ENCODE measurements around the gene ITGAL. TPM values are rescaled to one million over a fixed set of nuclear protein-coding genes. Genes with fewer than 3 reads are reported as not detected.

ITGAL gene
- total RNA-seq, 4 donors from 2014 or later = 1.8 to 33.7 (median 6.7) TPM

- in situ Hi-C loops (cut with MboI; ENCODE audit: low pct_ligation_motif_present in 1 of 4, low pct_unique_long_range_greater_than_20kb in 1 of 4, low sequenced_read_pairs in 3 of 4) = no loop called here
- DNase-seq = no peak
- H3K27me3 ChIP-seq = no peaks in the 10 kb centered on the region
- peaks cover 0 to 2% (median under 1%) of the 10 kb centered on the region in 4 donors for H3K4me1 ChIP-seq
- H3K4me3 ChIP-seq = no peak overlapping the region
- intact Hi-C loops (cut with DNase I; ENCODE audit: low total_unique reads) = no loop called here
- WGBS, 2 donors (ENCODE audit: low coverage in 1 of 2) = 91 to 97% methylated on average over 6 to 7 of the region's 7 CpGs
- no peak for TF ChIP-seq POLR2A (IDR thresholded peaks at IDR 0.05)
- no peaks in the 10 kb centered on the region for H3K36me3 ChIP-seq
- no peak overlapping the region for H3K27ac ChIP-seq
- H3K9me3 ChIP-seq = no peaks in the 10 kb centered on the region
Observed at GRCh38 chr16:30464078-30464477, 8.5 kb upstream of the ITGAL start.

- WGBS, 2 donors (ENCODE audit: low coverage in 1 of 2) = 57 to 70% methylated on average over 1 to 3 of the region's 3 CpGs
- Histone ChIP-seq H3K27me3 (peaks cover 8% of the 10 kb centered on the region), H3K36me3 (no peaks in the 10 kb centered on the region), H3K9me3 (no peaks in the 10 kb centered on the region), H3K4me1 (no peaks in the 10 kb centered on the region), H3K27ac (peak overlapping the region; percentile 26 to 62 (median 31)), H3K4me3 (no peak overlapping the region)
- no peak for DNase-seq
- in situ Hi-C loops (cut with MboI; ENCODE audit: low pct_ligation_motif_present in 1 of 4, low pct_unique_long_range_greater_than_20kb in 1 of 4, low sequenced_read_pairs in 3 of 4) (no loop called here), intact Hi-C loops (cut with DNase I; ENCODE audit: low total_unique reads) (no loop called here)
- TF ChIP-seq POLR2AphosphoS5 (IDR thresholded peaks at IDR 0.05) (no peak), EP300 (IDR thresholded peaks at IDR 0.05; ENCODE audit: low read depth) (no peak), CTCF (IDR thresholded peaks at IDR 0.05) (no peak), POLR2A (IDR thresholded peaks at IDR 0.05) (no peak)
Observed at GRCh38 chr16:30470170-30470512, 2.4 kb upstream of the ITGAL start.

GRCh38 chr16:30470632-30470995, 1.9 kb upstream of the ITGAL start:
- no peaks in the 10 kb centered on the region for H3K36me3 ChIP-seq
- in situ Hi-C loops (cut with MboI; ENCODE audit: low pct_ligation_motif_present in 1 of 4, low pct_unique_long_range_greater_than_20kb in 1 of 4, low sequenced_read_pairs in 3 of 4) (no loop called here), intact Hi-C loops (cut with DNase I; ENCODE audit: low total_unique reads) (no loop called here)
- DNase-seq = no peak
- H3K4me3 ChIP-seq = no peak overlapping the region
- H3K27me3 ChIP-seq = peaks cover 8% of the 10 kb centered on the region
- 38 to 85% methylated on average over 3 to 8 of the region's 8 CpGs for WGBS, 2 donors (ENCODE audit: low coverage in 1 of 2)
- TF ChIP-seq EP300 (IDR thresholded peaks at IDR 0.05; ENCODE audit: low read depth) (no peak), CTCF (IDR thresholded peaks at IDR 0.05) (no peak)
- peak overlapping the region; percentile 26 to 62 (median 31) for H3K27ac ChIP-seq
- H3K4me1 ChIP-seq = no peaks in the 10 kb centered on the region
- H3K9me3 ChIP-seq = no peaks in the 10 kb centered on the region

- TF ChIP-seq CTCF (IDR thresholded peaks at IDR 0.05) (no peak), EP300 (IDR thresholded peaks at IDR 0.05; ENCODE audit: low read depth) (no peak), POLR2AphosphoS5 (IDR thresholded peaks at IDR 0.05) (no peak), POLR2A (IDR thresholded peaks at IDR 0.05) (no peak)
- peaks cover 8% of the 10 kb centered on the region for H3K27me3 ChIP-seq
- no peaks in the 10 kb centered on the region for H3K9me3 ChIP-seq
- in situ Hi-C loops (cut with MboI; ENCODE audit: low pct_ligation_motif_present in 1 of 4, low pct_unique_long_range_greater_than_20kb in 1 of 4, low sequenced_read_pairs in 3 of 4) (no loop called here), intact Hi-C loops (cut with DNase I; ENCODE audit: low total_unique reads) (no loop called here)
- H3K4me3 ChIP-seq = peak overlapping the region in 2 of 4 donors; percentile 12 to 30
- peak overlapping the region; percentile 58 to 69 (median 64) for H3K27ac ChIP-seq
- H3K36me3 ChIP-seq = no peaks in the 10 kb centered on the region
- no peaks in the 10 kb centered on the region for H3K4me1 ChIP-seq
- DNase-seq = peak; percentile 25
- WGBS, 2 donors (ENCODE audit: low coverage in 1 of 2) = 43 to 63% methylated on average over 3 to 19 of the region's 19 CpGs
Observed at GRCh38 chr16:30473231-30474073, 910 bp downstream of the ITGAL start.

- in situ Hi-C loops (cut with MboI; ENCODE audit: low pct_ligation_motif_present in 1 of 4, low pct_unique_long_range_greater_than_20kb in 1 of 4, low sequenced_read_pairs in 3 of 4) = no loop called here
- H3K4me1 ChIP-seq = no peaks in the 10 kb centered on the region
- TF ChIP-seq CTCF (IDR thresholded peaks at IDR 0.05) (no peak), EP300 (IDR thresholded peaks at IDR 0.05; ENCODE audit: low read depth) (no peak)
- no peak for DNase-seq
- peaks cover 8% of the 10 kb centered on the region for H3K27me3 ChIP-seq
- H3K9me3 ChIP-seq = no peaks in the 10 kb centered on the region
- H3K27ac ChIP-seq = peak overlapping the region; percentile 58 to 69 (median 64)
- H3K4me3 ChIP-seq = peak overlapping the region in 1 of 4 donors; percentile 30
- H3K36me3 ChIP-seq = no peaks in the 10 kb centered on the region
- intact Hi-C loops (cut with DNase I; ENCODE audit: low total_unique reads) = no loop called here
- WGBS, 2 donors (ENCODE audit: low coverage in 1 of 2) = 65% methylated on average over 28 of the region's 35 CpGs; no CpG with 5 or more reads in 1 of the 2 donors
Observed at GRCh38 chr16:30474074-30474452, 1.5 kb downstream of the ITGAL start.

Data from transverse colon (tissue), 4 donors.